ENCODE data around the gene NKX2-3.

DNA sequence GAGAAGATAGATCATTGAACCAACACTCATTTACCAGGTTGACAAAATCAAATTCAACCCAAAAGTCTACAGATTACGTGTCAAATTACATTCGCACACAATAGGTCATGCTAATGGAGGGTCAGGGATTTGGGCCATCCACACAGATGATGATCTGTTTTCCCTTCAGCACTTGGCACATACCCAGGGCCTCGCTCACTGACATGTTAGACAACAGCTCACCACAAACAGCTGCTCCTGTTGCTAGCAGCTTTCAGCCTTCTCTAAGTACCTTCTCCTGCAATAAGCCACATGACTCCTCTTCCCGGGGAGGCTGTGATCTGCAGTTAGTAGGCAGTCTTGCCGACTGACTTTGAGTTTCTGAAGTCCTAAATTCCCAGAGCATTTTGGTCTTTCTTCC is 18.4 kb downstream of the NKX2-3 start:
- TF ChIP-seq BRF1 (IDR thresholded peaks at IDR 0.05; ENCODE audit: borderline replicate concordance, extremely low read depth, insufficient read length) (no peak), PBX2 (CRISPR knock-in tag; IDR thresholded peaks at IDR 0.05; ENCODE audit: low read depth) (no peak), PBX2 (tag; conservative IDR thresholded peaks at IDR 0.05; ENCODE audit: low read depth) (no peak), TCFL5 (CRISPR knock-in tag; conservative IDR thresholded peaks at IDR 0.05) (no peak), CTCF (IDR thresholded peaks at IDR 0.05 in 2 of 3, conservative IDR thresholded peaks at IDR 0.05 in 1 of 3; ENCODE audit: insufficient read depth in 2 of 3, low read depth in 1 of 3, low read length in 3 of 3) (no peak), EP300 (IDR thresholded peaks at IDR 0.05; ENCODE audit: low read length) (no peak), MXI1 (IDR thresholded peaks at IDR 0.05; ENCODE audit: low read depth, low read length) (no peak)
- TF ChIP-seq, protein P1, sequence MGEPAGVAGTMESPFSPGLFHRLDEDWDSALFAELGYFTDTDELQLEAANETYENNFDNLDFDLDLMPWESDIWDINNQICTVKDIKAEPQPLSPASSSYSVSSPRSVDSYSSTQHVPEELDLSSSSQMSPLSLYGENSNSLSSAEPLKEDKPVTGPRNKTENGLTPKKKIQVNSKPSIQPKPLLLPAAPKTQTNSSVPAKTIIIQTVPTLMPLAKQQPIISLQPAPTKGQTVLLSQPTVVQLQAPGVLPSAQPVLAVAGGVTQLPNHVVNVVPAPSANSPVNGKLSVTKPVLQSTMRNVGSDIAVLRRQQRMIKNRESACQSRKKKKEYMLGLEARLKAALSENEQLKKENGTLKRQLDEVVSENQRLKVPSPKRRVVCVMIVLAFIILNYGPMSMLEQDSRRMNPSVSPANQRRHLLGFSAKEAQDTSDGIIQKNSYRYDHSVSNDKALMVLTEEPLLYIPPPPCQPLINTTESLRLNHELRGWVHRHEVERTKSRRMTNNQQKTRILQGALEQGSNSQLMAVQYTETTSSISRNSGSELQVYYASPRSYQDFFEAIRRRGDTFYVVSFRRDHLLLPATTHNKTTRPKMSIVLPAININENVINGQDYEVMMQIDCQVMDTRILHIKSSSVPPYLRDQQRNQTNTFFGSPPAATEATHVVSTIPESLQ (CRISPR knock-in tag; IDR thresholded peaks at IDR 0.05): no peak
